ENCODE measurements around the gene FBXO11.

- TF ChIP-seq CTCF (IDR thresholded peaks at IDR 0.05 in 4 of 5, conservative IDR thresholded peaks at IDR 0.05 in 1 of 5) = no peak
- TF ChIP-seq POLR2A (IDR thresholded peaks at IDR 0.05) = no peak
These were observed 87.5 kb downstream of the FBXO11 start for GRCh38 chr2:47818777-47819176.

All from gastrocnemius medialis (tissue), 4 donors.